ENCODE measurements around the gene GARNL3.

- TF ChIP-seq CTCF (conservative IDR thresholded peaks at IDR 0.05; ENCODE audit: low read length) (no peak), EZH2phosphoT487 (IDR thresholded peaks at IDR 0.05; ENCODE audit: borderline replicate concordance, low read depth, low read length) (no peak)
Observed at GRCh38 chr9:127365461-127365860, 100.9 kb downstream of the GARNL3 start.

Measured in OCI-LY7 (cell line).